Fibroblast of lung (primary cell): ENCODE data around the gene ANO1.

Experiments
- CTCF ChIP-seq, 2 donors: IDR thresholded peaks in 1 of 2; conservative IDR thresholded peaks in 1 of 2; 1 replicate in 1 of 2; 2 replicates in 1 of 2; pipeline ENCODE4 v1.5.1; 2011 to 2012; ENCODE audit warnings: low read length in 2 of 2, control low read depth in 1 of 2, inconsistent platforms in 1 of 2, low read depth in 1 of 2, mild to moderate bottlenecking in 1 of 2
- EZH2 ChIP-seq: IDR thresholded peaks from 2 replicates; pipeline ENCODE4 v1.5.1; 2012; ENCODE audit warnings: low read length, control low read depth, mild to moderate bottlenecking; ENCODE audit errors: missing control alignments

GRCh38 chr11:70087446-70088167 is 9.5 kb downstream of the ANO1 start:
- TF ChIP-seq CTCF (conservative IDR thresholded peaks at IDR 0.05 in 1 of 2, IDR thresholded peaks at IDR 0.05 in 1 of 2; ENCODE audit: low read depth in 1 of 2, low read length in 2 of 2) (no peak), EZH2 (no peak)
